Measurements from ENCODE around the gene HTT.

- TF ChIP-seq CTCF (IDR thresholded peaks at IDR 0.05 in 2 of 3, conservative IDR thresholded peaks at IDR 0.05 in 1 of 3; ENCODE audit: control insufficient read depth in 2 of 3, extremely low read depth in 1 of 3, insufficient read depth in 1 of 3, low read depth in 3 of 3, low read length in 3 of 3), result no peak
- TF ChIP-seq ATF2 (IDR thresholded peaks at IDR 0.05; ENCODE audit: low read length), result no peak
Measured at GRCh38 chr4:3236326-3236878, 161.9 kb downstream of the HTT start.

Data from GM12878 (cell line).